Measurements from ENCODE around the gene C11orf58. TPM values are rescaled to one million over a fixed set of nuclear protein-coding genes. Genes with fewer than 3 reads are reported as not detected.

C11orf58 gene
- total and polyA plus RNA-seq, 8 donors, result 87.9 to 405 (median 353) TPM

GRCh38 chr11:16800382-16800781, 61.9 kb downstream of the C11orf58 start:
- H3K27ac ChIP-seq, result no peak overlapping the region
- no peak for TF ChIP-seq CTCF (IDR thresholded peaks at IDR 0.05)
- DNase-seq (no peak), ATAC-seq (no peak)
- no peaks in the 10 kb centered on the region for H3K27me3 ChIP-seq
- H3K9me3 ChIP-seq, result no peaks in the 10 kb centered on the region
- intact Hi-C loops (cut with DNase I), result no loop called here
- H3K4me1 ChIP-seq, result peaks cover 5 to 8% of the 10 kb centered on the region in 2 donors
- no peak overlapping the region for H3K4me3 ChIP-seq
- no peaks in the 10 kb centered on the region for H3K36me3 ChIP-seq

DNA sequence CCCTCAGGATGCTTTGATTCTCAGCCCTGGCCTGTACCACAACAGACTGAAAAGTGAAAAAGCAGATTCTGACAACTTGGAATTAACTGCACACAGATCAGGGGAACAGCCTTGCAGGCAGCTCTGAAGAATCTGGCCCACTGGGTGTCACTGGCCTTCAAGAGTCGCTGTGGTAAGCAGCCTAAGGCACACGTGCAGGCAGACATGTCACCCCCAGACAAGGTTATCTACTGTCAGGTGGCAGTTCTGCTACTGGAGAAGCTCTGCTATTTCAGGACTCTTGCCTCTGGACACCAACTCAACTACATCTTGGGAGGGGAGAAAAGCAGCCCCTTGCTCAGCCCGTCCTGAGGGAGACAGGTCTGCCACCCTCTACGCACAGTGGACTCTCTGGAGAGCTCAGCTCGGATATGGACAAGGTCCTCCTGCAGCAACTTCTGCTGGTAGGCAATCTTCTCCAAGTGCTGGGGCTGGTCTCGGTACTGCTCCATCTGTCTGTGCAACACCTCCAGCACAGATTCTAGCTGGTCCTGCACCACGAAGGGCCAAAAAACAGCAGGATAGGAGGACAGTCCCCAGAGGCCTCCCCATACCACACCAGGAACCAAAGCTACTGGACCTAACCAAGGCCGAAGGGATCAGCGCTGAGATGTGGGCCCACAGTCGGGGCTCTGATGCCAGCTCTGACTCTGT, 63.0 kb downstream of the C11orf58 start:
- intact Hi-C loops (cut with DNase I), result no loop called here
- no peaks in the 10 kb centered on the region for H3K27me3 ChIP-seq
- H3K36me3 ChIP-seq, result no peaks in the 10 kb centered on the region
- no peak for ATAC-seq
- no peak overlapping the region for H3K4me3 ChIP-seq
- DNase-seq, result no peak
- H3K4me1 ChIP-seq, result peaks cover 12 to 14% of the 10 kb centered on the region in 2 donors
- no peak overlapping the region for H3K27ac ChIP-seq
- no peaks in the 10 kb centered on the region for H3K9me3 ChIP-seq
- no peak for TF ChIP-seq CTCF (IDR thresholded peaks at IDR 0.05)

- no peaks in the 10 kb centered on the region for H3K27me3 ChIP-seq
- intact Hi-C loops (cut with DNase I), result no loop called here
- no peak overlapping the region for H3K27ac ChIP-seq
- no peaks in the 10 kb centered on the region for H3K36me3 ChIP-seq
- peak; percentile 37 for ATAC-seq
- no peak overlapping the region for H3K4me3 ChIP-seq
- DNase-seq, result peak in 2 of 4 donors; percentile 31 to 62
- TF ChIP-seq CTCF (IDR thresholded peaks at IDR 0.05), result no peak
- H3K4me1 ChIP-seq, result peaks cover 14 to 39% of the 10 kb centered on the region in 2 donors
- no peaks in the 10 kb centered on the region for H3K9me3 ChIP-seq
Observed at GRCh38 chr11:16804104-16804947, 65.9 kb downstream of the C11orf58 start.

GRCh38 chr11:16805938-16806337, 67.5 kb downstream of the C11orf58 start:
- peaks cover 14 to 54% of the 10 kb centered on the region in 2 donors for H3K4me1 ChIP-seq
- intact Hi-C loops (cut with DNase I), result no loop called here

More at GRCh38 chr11:16805938-16806337, 67.5 kb downstream of the C11orf58 start:
- ATAC-seq (no peak), DNase-seq (no peak)
- no peaks in the 10 kb centered on the region for H3K27me3 ChIP-seq
- H3K4me3 ChIP-seq, result no peak overlapping the region
- TF ChIP-seq CTCF (IDR thresholded peaks at IDR 0.05), result no peak
- no peaks in the 10 kb centered on the region for H3K36me3 ChIP-seq
- no peaks in the 10 kb centered on the region for H3K9me3 ChIP-seq
- H3K27ac ChIP-seq, result no peak overlapping the region
